Caco-2 (cell line): ENCODE results near the gene LRRC4C. TPM values are rescaled to one million over a fixed set of nuclear protein-coding genes. Genes with fewer than 3 reads are reported as not detected.

ENCODE experiments used
- BruUV-seq: library from RNA; stranded (reverse); fragments of 400-500 nt; replicated peaks from 2 replicates; lab custom pipeline; 2021; lab: Mats Ljungman, UMichigan
- CTCF ChIA-PET: fragments of 300-600 bp; sonication (Branson Sonifier 250); formaldehyde crosslinking; loops from one replicate; lab custom pipeline; 2022; ENCODE audit warnings: antibody characterized with exemption; lab: Charles Lee
- POLR2A ChIA-PET: fragments of 300-600 bp; sonication (Branson Sonifier 250); formaldehyde crosslinking; loops from one replicate; lab custom pipeline; 2022; ENCODE audit warnings: antibody characterized with exemption; lab: Charles Lee
- DNase-seq, 2 experiments: peaks; one replicate each; pipeline versions ENCODE4 v3.0.0 to v3.0.0-alpha.2; 2020 to 2022
- H3K27me3 ChIP-seq: replicated peaks from 2 replicates; pipeline ENCODE4 v1.6.0; 2011; ENCODE audit warnings: low read length; ENCODE audit not compliant: control insufficient read depth, insufficient read depth
- H3K36me3 ChIP-seq: 2 replicates; pipeline ENCODE4 v1.5.1; 2011; ENCODE audit warnings: low read length; ENCODE audit not compliant: control insufficient read depth, insufficient read depth
- H3K4me1 ChIP-seq: fragments of 250-450 bp; sonication (Bioruptor Pico); 2 replicates; pipeline ENCODE4 v1.5.1; 2020; ENCODE audit warnings: mild to moderate bottlenecking
- H3K4me3 ChIP-seq: 2 replicates; pipeline ENCODE4 v1.5.1; 2011; ENCODE audit warnings: low read depth, mild to moderate bottlenecking, control low read depth, low read length
- H3K9me3 ChIP-seq: fragments of 250-450 bp; sonication (Bioruptor Pico); 2 replicates; pipeline ENCODE4 v1.5.1; 2020; ENCODE audit warnings: mild to moderate bottlenecking, moderate library complexity
- H3K27ac Mint-ChIP-seq: one replicate; pipeline ENCODE4 v1.8.0; 2022; ENCODE audit warnings: mixed read lengths; ENCODE audit not compliant: unreplicated experiment
- H3K27me3 Mint-ChIP-seq: one replicate; pipeline ENCODE4 v1.8.0; 2022; ENCODE audit warnings: mixed read lengths; ENCODE audit not compliant: insufficient read depth, unreplicated experiment
- H3K36me3 Mint-ChIP-seq: one replicate; pipeline ENCODE4 v1.8.0; 2022; ENCODE audit warnings: mild to moderate bottlenecking, mixed read lengths; ENCODE audit not compliant: insufficient read depth, unreplicated experiment
- H3K4me1 Mint-ChIP-seq: one replicate; pipeline ENCODE4 v1.8.0; 2022; ENCODE audit warnings: low read depth, mixed read lengths; ENCODE audit not compliant: unreplicated experiment
- H3K4me3 Mint-ChIP-seq: one replicate; pipeline ENCODE4 v1.8.0; 2022; ENCODE audit warnings: mild to moderate bottlenecking, moderate library complexity, mixed read lengths; ENCODE audit not compliant: unreplicated experiment
- H3K9me3 Mint-ChIP-seq: one replicate; pipeline ENCODE4 v1.8.0; 2022; ENCODE audit warnings: mixed read lengths; ENCODE audit not compliant: unreplicated experiment
- CTCF ChIP-seq, 2 experiments: fragments of 200-600 bp in 1 of 2; IDR thresholded peaks; 1 replicate in 1 of 2; 2 replicates in 1 of 2; pipeline versions ENCODE4 v1.5.1 to v1.8.0; 2011 to 2022; ENCODE audit warnings: antibody characterized with exemption in 1 of 2, control low read depth in 1 of 2, inconsistent platforms in 1 of 2, low read depth in 1 of 2, low read length in 1 of 2, mild to moderate bottlenecking in 1 of 2, moderate library complexity in 1 of 2; ENCODE audit not compliant: insufficient read depth in 1 of 2, severe bottlenecking in 1 of 2, unreplicated experiment in 1 of 2
- intact Hi-C: fragments of 100-400 bp; cut with micrococcal nuclease; formaldehyde crosslinking; loops from one replicate; pipeline ENCODE4 v1.10.0; 2022; ENCODE audit not compliant: unreplicated experiment
- total RNA-seq: library from RNA; stranded (reverse); gene quantifications from 2 replicates; pipeline ENCODE4 v1.2.3, GENCODE V29; 2022

Gene LRRC4C
- total RNA-seq, 1 experiment from 2014 or later: not detected

GRCh38 chr11:40207416-40207815 lies 1252.0 kb downstream of the LRRC4C start:
- BruUV-seq: no TSS peak
- Histone ChIP-seq H3K4me3 (no peak overlapping the region), H3K27me3 (no peaks in the 10 kb centered on the region), H3K9me3 (no peaks in the 10 kb centered on the region), H3K36me3 (no peaks in the 10 kb centered on the region), H3K4me1 (no peaks in the 10 kb centered on the region)
- Mint-ChIP-seq H3K27ac (no peak overlapping the region), H3K4me1 (no peaks in the 10 kb centered on the region), H3K4me3 (no peak overlapping the region), H3K36me3 (no peaks in the 10 kb centered on the region), H3K9me3 (no peaks in the 10 kb centered on the region), H3K27me3 (peaks cover 6% of the 10 kb centered on the region)
- ChIA-PET POLR2A (no interaction called here), CTCF (no interaction called here)
- no peak for TF ChIP-seq CTCF (IDR thresholded peaks at IDR 0.05; ENCODE audit: insufficient read depth in 1 of 2, low read depth in 1 of 2, low read length in 1 of 2, severe bottlenecking in 1 of 2, unreplicated experiment in 1 of 2)
- intact Hi-C loops: no loop called here
- DNase-seq: no peak

GRCh38 chr11:40204228-40204627 lies 1255.2 kb downstream of the LRRC4C start:
- no TSS peak for BruUV-seq
- peaks cover 9% of the 10 kb centered on the region for H3K27me3 Mint-ChIP-seq
- ChIA-PET CTCF (interaction anchor here (0.9 kb wide), 1 partner anchor 90 kb away, joined by 4 read pairs; no protein-coding TSS in a partner anchor), POLR2A (interaction anchor here (0.5 kb wide), 1 partner anchor 39 kb away, joined by 6 read pairs; no protein-coding TSS in a partner anchor)
- Histone ChIP-seq H3K27me3 (no peaks in the 10 kb centered on the region), H3K4me1 (no peaks in the 10 kb centered on the region), H3K9me3 (no peaks in the 10 kb centered on the region), H3K4me3 (no peak overlapping the region), H3K36me3 (no peaks in the 10 kb centered on the region)
- DNase-seq: no peak
- TF ChIP-seq CTCF (IDR thresholded peaks at IDR 0.05; ENCODE audit: insufficient read depth in 1 of 2, low read depth in 1 of 2, low read length in 1 of 2, severe bottlenecking in 1 of 2, unreplicated experiment in 1 of 2): no peak
- intact Hi-C loops: no loop called here
- H3K36me3 Mint-ChIP-seq: no peaks in the 10 kb centered on the region
- H3K9me3 Mint-ChIP-seq: no peaks in the 10 kb centered on the region
- H3K4me3 Mint-ChIP-seq: no peak overlapping the region
- no peaks in the 10 kb centered on the region for H3K4me1 Mint-ChIP-seq
- H3K27ac Mint-ChIP-seq: no peak overlapping the region

- no peaks in the 10 kb centered on the region for H3K36me3 Mint-ChIP-seq
- DNase-seq: no peak
- H3K4me3 Mint-ChIP-seq: no peak overlapping the region
- peaks cover 9% of the 10 kb centered on the region for H3K27me3 Mint-ChIP-seq
- no peaks in the 10 kb centered on the region for H3K4me1 ChIP-seq
- BruUV-seq: no TSS peak
- no peaks in the 10 kb centered on the region for H3K4me1 Mint-ChIP-seq
- intact Hi-C loops: no loop called here
- TF ChIP-seq CTCF (IDR thresholded peaks at IDR 0.05; ENCODE audit: insufficient read depth in 1 of 2, low read depth in 1 of 2, low read length in 1 of 2, severe bottlenecking in 1 of 2, unreplicated experiment in 1 of 2): no peak
- POLR2A ChIA-PET: interaction anchor here (0.5 kb wide), 1 partner anchor 40 kb away, joined by 6 read pairs; no protein-coding TSS in a partner anchor
- CTCF ChIA-PET: interaction anchor here (0.9 kb wide), 1 partner anchor 90 kb away, joined by 4 read pairs; no protein-coding TSS in a partner anchor
- no peak overlapping the region for H3K4me3 ChIP-seq
- H3K36me3 ChIP-seq: no peaks in the 10 kb centered on the region
- H3K9me3 Mint-ChIP-seq: no peaks in the 10 kb centered on the region
- H3K27me3 ChIP-seq: no peaks in the 10 kb centered on the region
- H3K9me3 ChIP-seq: no peaks in the 10 kb centered on the region
- H3K27ac Mint-ChIP-seq: no peak overlapping the region
These were observed 1255.8 kb downstream of the LRRC4C start for GRCh38 chr11:40203606-40204005.
